HG03575 (cell line): ENCODE measurements around the gene ACTA2.

ENCODE experiments used
- ATAC-seq: cut with Tn5 transposase; IDR thresholded peaks from one replicate; pipeline ENCODE4 v1.9.1; 2021; ENCODE audit not compliant: unreplicated experiment, insufficient number of reproducible peaks, low FRiP score; ENCODE audit errors: extremely low read depth

Gene ACTA2

GRCh38 chr10:88901206-88901983 is 51.2 kb downstream of the ACTA2 start:
- peak; percentile 76 for ATAC-seq

- ATAC-seq: no peak
Measured at GRCh38 chr10:88899886-88900285, 52.7 kb downstream of the ACTA2 start.

GRCh38 chr10:88898727-88899126 is 53.8 kb downstream of the ACTA2 start:
- ATAC-seq: no peak

- ATAC-seq: no peak
Measured at GRCh38 chr10:88896994-88897853, 55.3 kb downstream of the ACTA2 start.

- ATAC-seq: no peak
Measured at GRCh38 chr10:88896372-88896993, 56.1 kb downstream of the ACTA2 start.

GRCh38 chr10:88895250-88895649 is 57.3 kb downstream of the ACTA2 start:
- no peak for ATAC-seq

GRCh38 chr10:88893611-88894010 is 59.0 kb downstream of the ACTA2 start:
- ATAC-seq: no peak

GRCh38 chr10:88892222-88892967 is 60.2 kb downstream of the ACTA2 start:
- ATAC-seq: no peak

GRCh38 chr10:88890681-88891381 is 61.7 kb downstream of the ACTA2 start:
- ATAC-seq: no peak

- ATAC-seq: no peak
Measured at GRCh38 chr10:88889559-88890337, 62.8 kb downstream of the ACTA2 start.

GRCh38 chr10:88888810-88889445 is 63.6 kb downstream of the ACTA2 start:
- no peak for ATAC-seq

- no peak for ATAC-seq
Measured at GRCh38 chr10:88886557-88886956, 66.0 kb downstream of the ACTA2 start.
